Measurements from ENCODE around the gene MRPS5.
"Not testable (repeated sequence)": the region's sequence is repeated elsewhere in the genome, so short reads cannot be mapped to it uniquely, and the experiment has no call there.

MRPS5 gene

GRCh38 chr2:95044601-95045000 is 77.0 kb downstream of the MRPS5 start:
- DNase-seq: no peak

GRCh38 chr2:95043300-95044093 is 78.1 kb downstream of the MRPS5 start:
- peak; percentile 82 to 84 for DNase-seq

DNA sequence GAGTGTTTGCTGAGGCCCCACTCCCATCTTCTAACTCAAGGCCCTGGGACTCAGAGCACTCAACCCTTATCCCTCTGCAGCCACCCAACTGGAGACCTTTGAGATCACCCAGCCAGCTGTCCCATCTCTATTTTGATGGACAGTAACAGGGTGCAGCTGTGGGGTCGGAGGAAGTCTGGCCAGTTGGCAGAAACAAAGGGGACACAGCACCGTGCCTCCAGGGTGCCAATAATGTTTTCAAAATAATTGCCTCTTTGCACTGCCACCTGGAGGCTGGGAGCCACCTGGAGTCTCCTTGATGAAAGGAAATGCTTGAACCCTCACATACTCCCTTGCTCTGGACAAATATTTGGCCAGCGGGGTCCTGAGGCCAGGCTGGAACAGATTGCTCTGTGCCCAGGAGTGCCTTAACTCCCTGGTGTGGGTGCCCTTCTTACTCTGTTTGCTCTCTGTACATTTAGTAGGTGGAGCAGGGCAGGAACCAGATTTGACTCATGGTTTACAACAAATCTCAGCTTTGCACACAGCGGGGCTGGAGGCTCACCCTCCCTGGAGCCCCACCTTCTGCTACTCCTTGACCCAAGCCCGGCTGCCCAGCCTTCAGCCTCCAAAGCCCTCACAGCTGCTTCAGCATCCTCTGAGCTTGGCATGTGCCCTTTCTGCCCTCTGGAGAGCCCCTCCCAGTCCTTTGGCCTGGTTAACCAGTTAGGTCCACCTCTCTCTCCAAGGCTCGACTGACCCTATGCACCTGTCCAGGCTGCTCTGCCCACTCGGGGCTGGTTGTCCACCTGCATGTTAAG is 78.9 kb downstream of the MRPS5 start:
- DNase-seq: no peak

GRCh38 chr2:95041824-95042442 is 79.7 kb downstream of the MRPS5 start:
- no peak for DNase-seq

DNA sequence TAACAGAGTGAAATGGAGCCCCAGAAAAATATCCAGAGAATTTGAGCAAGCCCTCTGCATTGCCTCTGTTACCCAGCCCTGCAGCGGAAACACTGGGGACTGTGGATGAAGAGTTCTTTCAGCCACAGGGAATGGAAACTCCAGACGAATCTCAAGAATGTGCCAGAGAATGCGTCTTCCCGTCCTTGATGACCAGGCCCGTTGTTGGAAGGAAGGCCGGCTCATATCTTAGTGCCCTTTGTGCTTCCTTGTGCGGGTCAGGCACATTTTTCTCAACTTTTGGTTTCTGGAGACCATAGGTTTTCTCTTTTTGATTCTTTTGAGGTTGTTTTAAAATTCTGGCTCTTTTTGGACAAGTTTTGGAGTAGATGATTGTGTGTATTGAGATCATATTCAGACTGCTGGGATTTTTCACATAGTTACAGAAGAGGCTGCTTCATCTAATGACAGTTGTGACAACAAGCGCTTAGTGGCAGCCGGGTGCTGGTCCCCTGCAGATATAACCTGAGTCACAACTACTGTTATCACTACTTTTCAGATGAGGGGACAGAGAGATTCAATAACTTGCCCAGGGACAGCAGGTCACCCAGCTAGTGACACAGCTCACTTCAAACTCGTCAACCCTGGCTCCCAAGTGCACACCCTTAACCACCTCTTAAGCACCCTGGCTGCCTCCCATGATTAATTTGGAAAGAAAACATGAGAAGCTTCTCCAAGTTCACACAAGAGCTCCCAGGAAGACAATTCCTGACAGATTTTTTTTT is 80.4 kb downstream of the MRPS5 start:
- DNase-seq: no peak

DNA sequence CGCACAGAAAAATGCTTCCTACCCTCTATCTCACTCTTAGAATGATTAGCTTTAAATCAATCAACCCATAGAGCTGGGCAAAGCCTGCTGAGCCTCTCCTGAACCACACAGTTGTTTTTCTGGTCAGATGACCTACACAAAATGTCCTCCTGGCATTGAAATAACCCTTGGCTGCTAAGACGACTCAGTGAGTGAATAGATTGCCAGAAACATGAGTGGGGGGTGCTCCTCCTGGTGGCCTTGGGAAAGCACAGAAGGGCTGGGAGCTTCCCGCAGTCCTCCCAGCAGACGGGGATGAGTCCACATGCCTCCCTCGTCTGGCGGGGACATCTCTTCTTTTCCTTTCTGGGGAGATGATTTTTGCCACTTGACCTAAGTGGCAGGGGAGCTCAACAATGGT is 81.2 kb downstream of the MRPS5 start:
- DNase-seq: no peak

DNA sequence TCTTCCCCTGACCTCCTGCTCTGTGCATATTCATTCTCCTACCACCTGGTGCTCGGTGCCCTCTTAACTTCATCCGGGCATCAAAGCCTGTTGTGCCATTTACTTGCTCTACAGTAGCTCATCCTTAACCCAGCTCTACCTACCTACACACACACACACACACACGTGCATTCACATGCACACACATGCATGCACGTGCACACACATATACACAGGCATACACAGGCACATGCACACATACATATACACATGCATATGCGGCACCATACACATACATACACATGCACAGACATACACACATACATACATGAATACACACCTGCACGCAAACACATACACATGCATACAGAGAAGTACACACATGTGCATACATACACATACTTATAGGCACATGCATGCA is 81.6 kb downstream of the MRPS5 start:
- no peak for DNase-seq

GRCh38 chr2:95039363-95039762 is 82.2 kb downstream of the MRPS5 start:
- no peak for DNase-seq

DNA sequence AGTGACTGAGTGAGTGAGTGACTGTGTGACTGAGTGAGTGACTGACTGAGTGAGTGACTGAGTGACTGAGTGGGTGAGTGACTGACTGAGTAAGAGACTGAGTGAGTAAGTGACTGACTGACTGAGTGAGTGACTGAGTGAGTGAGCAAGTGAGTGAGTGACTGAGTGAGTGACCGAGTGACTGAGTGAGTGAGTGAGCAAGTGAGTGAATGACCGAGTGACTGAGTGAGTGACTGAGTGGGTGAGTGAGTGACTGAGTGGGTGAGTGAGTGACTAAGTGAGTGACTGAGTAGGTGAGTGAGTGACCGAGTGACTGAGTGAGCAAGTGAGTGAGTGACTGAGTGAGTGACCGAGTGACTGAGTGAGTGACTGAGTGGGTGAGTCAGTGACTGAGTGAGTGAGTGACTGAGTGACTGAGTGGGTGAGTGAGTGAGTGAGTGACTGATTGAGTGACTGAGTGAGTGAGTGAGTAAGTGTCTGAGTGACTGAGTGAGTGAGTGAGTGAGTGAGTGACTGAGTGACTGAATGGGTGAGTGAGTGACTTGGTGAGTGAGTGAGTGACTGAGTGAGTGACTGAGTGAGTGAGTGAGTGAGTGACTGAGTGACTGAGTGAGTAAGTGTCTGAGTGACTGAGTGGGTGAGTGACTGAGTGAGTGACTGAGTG is 82.8 kb downstream of the MRPS5 start:
- no peak for DNase-seq

DNA sequence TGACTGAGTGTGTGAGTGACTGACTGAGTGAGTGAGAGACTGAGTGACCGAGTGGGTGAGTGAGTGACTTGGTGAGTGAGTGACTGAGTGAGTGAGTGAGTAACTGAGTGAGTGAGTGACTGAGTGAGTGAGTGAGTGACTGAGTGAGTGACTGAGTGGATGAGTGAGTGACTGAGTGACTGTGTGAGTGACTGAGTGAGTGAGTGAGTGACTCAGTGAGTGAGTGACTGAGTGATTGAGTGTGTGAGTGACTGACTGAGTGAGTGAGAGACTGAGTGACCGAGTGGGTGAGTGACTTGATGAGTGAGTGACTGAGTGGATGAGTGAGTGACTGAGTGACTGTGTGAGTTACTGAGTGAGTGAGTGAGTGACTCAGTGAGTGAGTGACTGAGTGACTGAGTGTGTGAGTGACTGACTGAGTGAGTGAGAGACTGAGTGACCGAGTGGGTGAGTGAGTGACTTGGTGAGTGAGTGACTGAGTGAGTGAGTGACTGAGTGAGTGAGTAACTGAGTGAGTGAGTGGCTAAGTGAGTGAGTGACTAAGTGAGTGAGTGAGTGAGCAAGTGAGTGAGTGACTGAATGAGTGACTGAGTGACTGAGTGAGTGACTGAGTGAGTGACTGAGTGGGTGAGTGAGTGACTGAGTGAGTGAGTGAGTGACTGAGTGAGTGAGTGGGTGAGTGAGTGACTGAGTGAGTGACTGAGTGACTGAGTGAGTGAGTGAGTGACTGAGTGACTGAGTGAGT is 83.6 kb downstream of the MRPS5 start:
- not testable (repeated sequence) for DNase-seq

DNA sequence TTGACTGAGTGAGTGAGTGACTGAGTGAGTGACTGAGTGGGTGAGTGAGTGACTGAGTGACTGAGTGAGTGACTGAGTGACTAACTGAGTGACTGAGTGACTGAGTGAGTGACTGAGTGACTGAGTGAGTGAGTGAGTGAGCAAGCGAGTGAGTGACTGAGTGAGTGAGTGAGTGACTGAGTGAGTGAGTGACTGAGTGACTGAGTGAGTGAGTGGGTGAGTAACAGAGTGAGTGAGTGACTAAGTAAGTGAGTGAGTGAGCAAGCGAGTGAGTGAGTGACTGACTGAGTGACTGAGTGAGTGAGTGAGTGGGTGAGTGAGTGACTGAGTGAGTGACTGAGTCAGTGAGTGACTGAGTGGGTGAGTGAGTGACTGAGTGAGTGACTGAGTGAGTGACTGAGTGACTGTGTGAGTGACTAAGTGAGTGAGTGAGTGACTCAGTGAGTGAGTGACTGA is 84.2 kb downstream of the MRPS5 start:
- no peak for DNase-seq

- DNase-seq: no peak
These were observed 84.8 kb downstream of the MRPS5 start for GRCh38 chr2:95036596-95037383.
